Measurements from ENCODE around the gene CFLAR. TPM values are rescaled to one million over a fixed set of nuclear protein-coding genes. Genes with fewer than 3 reads are reported as not detected.
"Not testable (repeated sequence)": the region's sequence is repeated elsewhere in the genome, so short reads cannot be mapped to it uniquely, and the experiment has no call there.

CFLAR gene
- total RNA-seq, 1 experiment from 2014 or later, result 13.6 TPM

GRCh38 chr2:201110615-201111014, 5.3 kb upstream of the CFLAR start:
- Histone ChIP-seq H3K4me3 (no peak overlapping the region), H3K27me3 (no peaks in the 10 kb centered on the region), H3K9me3 (replicated peaks) (0 out of 2 replicates have a peak, but pooled peaks cover 3% of the 10 kb centered on the region), H3K4me1 (peaks cover 15% of the 10 kb centered on the region), H3K36me3 (no peaks in the 10 kb centered on the region), H3K27ac (no peak overlapping the region)
- no peak for DNase-seq

GRCh38 chr2:201111096-201111495, 4.9 kb upstream of the CFLAR start:
- Histone ChIP-seq H3K27ac (no peak overlapping the region), H3K4me1 (peaks cover 15% of the 10 kb centered on the region), H3K36me3 (no peaks in the 10 kb centered on the region), H3K9me3 (replicated peaks) (no peaks in the 10 kb centered on the region), H3K4me3 (no peak overlapping the region), H3K27me3 (no peaks in the 10 kb centered on the region)
- peak in 1 of 2 experiments; percentile 66 for DNase-seq

- H3K27ac ChIP-seq, result peak overlapping the region; percentile 28; the same call in 1 of the 2 replicates
- peaks cover 17% of the 10 kb centered on the region for H3K4me1 ChIP-seq
- no peaks in the 10 kb centered on the region for H3K9me3 ChIP-seq (replicated peaks)
- H3K27me3 ChIP-seq, result no peaks in the 10 kb centered on the region
- H3K36me3 ChIP-seq, result no peaks in the 10 kb centered on the region
- DNase-seq, result no peak
- H3K4me3 ChIP-seq, result no peak overlapping the region
Observed at GRCh38 chr2:201114350-201114749, 1.6 kb upstream of the CFLAR start.

- DNase-seq, result peak in 1 of 2 experiments; percentile 62
- H3K4me3 ChIP-seq, result no peak overlapping the region
- H3K27ac ChIP-seq, result peak overlapping the region; percentile 28; the same call in 1 of the 2 replicates
- peaks cover 17% of the 10 kb centered on the region for H3K4me1 ChIP-seq
- no peaks in the 10 kb centered on the region for H3K36me3 ChIP-seq
- H3K9me3 ChIP-seq (replicated peaks), result no peaks in the 10 kb centered on the region
- H3K27me3 ChIP-seq, result no peaks in the 10 kb centered on the region
Observed at GRCh38 chr2:201114846-201115245, 1.1 kb upstream of the CFLAR start.

- Histone ChIP-seq H3K9me3 (replicated peaks) (no peaks in the 10 kb centered on the region), H3K36me3 (no peaks in the 10 kb centered on the region), H3K27ac (peak overlapping the region; percentile 88), H3K27me3 (no peaks in the 10 kb centered on the region), H3K4me3 (peak overlapping the region; percentile 64), H3K4me1 (peaks cover 11% of the 10 kb centered on the region)
- peak in 1 of 2 experiments; percentile 24 for DNase-seq
Observed at GRCh38 chr2:201116959-201117734, 1.2 kb downstream of the CFLAR start.

GRCh38 chr2:201117735-201118094, 1.8 kb downstream of the CFLAR start:
- peaks cover 11% of the 10 kb centered on the region for H3K4me1 ChIP-seq
- DNase-seq; H3K36me3 ChIP-seq; H3K27me3 ChIP-seq; H3K9me3 ChIP-seq (replicated peaks): not testable (repeated sequence)
- peak overlapping the region; percentile 88 for H3K27ac ChIP-seq
- peak overlapping the region; percentile 64 for H3K4me3 ChIP-seq

- peak overlapping the region; percentile 88 for H3K27ac ChIP-seq
- peak; percentile 99 for DNase-seq
- H3K4me1 ChIP-seq, result peaks cover 15% of the 10 kb centered on the region
- no peaks in the 10 kb centered on the region for H3K36me3 ChIP-seq
- no peaks in the 10 kb centered on the region for H3K27me3 ChIP-seq
- H3K4me3 ChIP-seq, result peak overlapping the region; percentile 64
- no peaks in the 10 kb centered on the region for H3K9me3 ChIP-seq (replicated peaks)
Observed at GRCh38 chr2:201118121-201118960, 2.4 kb downstream of the CFLAR start.

GRCh38 chr2:201118961-201119854, 3.2 kb downstream of the CFLAR start:
- H3K9me3 ChIP-seq (replicated peaks), result no peaks in the 10 kb centered on the region
- H3K27ac ChIP-seq, result peak overlapping the region; percentile 88
- H3K27me3 ChIP-seq, result no peaks in the 10 kb centered on the region
- H3K36me3 ChIP-seq, result no peaks in the 10 kb centered on the region
- H3K4me3 ChIP-seq, result peak overlapping the region; percentile 64
- DNase-seq, result no peak
- peaks cover 20% of the 10 kb centered on the region for H3K4me1 ChIP-seq

GRCh38 chr2:201122276-201122675, 6.3 kb downstream of the CFLAR start:
- DNase-seq, result no peak
- no peaks in the 10 kb centered on the region for H3K36me3 ChIP-seq
- H3K27ac ChIP-seq, result no peak overlapping the region
- no peaks in the 10 kb centered on the region for H3K9me3 ChIP-seq (replicated peaks)
- peaks cover 22% of the 10 kb centered on the region for H3K4me1 ChIP-seq
- H3K27me3 ChIP-seq, result no peaks in the 10 kb centered on the region
- H3K4me3 ChIP-seq, result no peak overlapping the region

GRCh38 chr2:201126308-201127151, 10.6 kb downstream of the CFLAR start:
- Histone ChIP-seq H3K27ac (no peak overlapping the region), H3K27me3 (no peaks in the 10 kb centered on the region), H3K36me3 (no peaks in the 10 kb centered on the region), H3K4me3 (no peak overlapping the region), H3K4me1 (peaks cover 46% of the 10 kb centered on the region), H3K9me3 (replicated peaks) (no peaks in the 10 kb centered on the region)
- no peak for DNase-seq

- no peak for DNase-seq
Observed at GRCh38 chr2:201127152-201127511, 11.2 kb downstream of the CFLAR start.

GRCh38 chr2:201127570-201127969, 11.6 kb downstream of the CFLAR start:
- no peak overlapping the region for H3K4me3 ChIP-seq
- H3K4me1 ChIP-seq, result peaks cover 46% of the 10 kb centered on the region
- H3K27ac ChIP-seq, result no peak overlapping the region
- no peaks in the 10 kb centered on the region for H3K9me3 ChIP-seq (replicated peaks)
- no peak for DNase-seq
- H3K36me3 ChIP-seq, result no peaks in the 10 kb centered on the region
- no peaks in the 10 kb centered on the region for H3K27me3 ChIP-seq

More at GRCh38 chr2:201127152-201127511, 11.2 kb downstream of the CFLAR start:
- H3K9me3 ChIP-seq (replicated peaks), result no peaks in the 10 kb centered on the region
- H3K4me3 ChIP-seq, result no peak overlapping the region
- H3K27ac ChIP-seq, result no peak overlapping the region
- peaks cover 46% of the 10 kb centered on the region for H3K4me1 ChIP-seq
- H3K27me3 ChIP-seq, result no peaks in the 10 kb centered on the region
- H3K36me3 ChIP-seq, result no peaks in the 10 kb centered on the region

GRCh38 chr2:201128033-201128432, 12.1 kb downstream of the CFLAR start:
- Histone ChIP-seq H3K27ac (no peak overlapping the region; the same call in 1 of the 2 replicates), H3K4me1 (peaks cover 45% of the 10 kb centered on the region), H3K4me3 (no peak overlapping the region)

More at GRCh38 chr2:201128033-201128432, 12.1 kb downstream of the CFLAR start:
- Histone ChIP-seq H3K27me3 (no peaks in the 10 kb centered on the region), H3K36me3 (no peaks in the 10 kb centered on the region), H3K9me3 (replicated peaks) (no peaks in the 10 kb centered on the region)
- no peak for DNase-seq

Data from SJCRH30 (cell line).